A673 (cell line): ENCODE results near the gene RRAGC. TPM values are rescaled to one million over a fixed set of nuclear protein-coding genes. Genes with fewer than 3 reads are reported as not detected.

ENCODE experiments used
- BruUV-seq: library from RNA; stranded (reverse); fragments of 400-500 nt; replicated peaks from 2 replicates; lab custom pipeline; 2021; lab: Mats Ljungman, UMichigan
- CTCF ChIA-PET: fragments of 300-600 bp; sonication (Branson Sonifier 250); formaldehyde crosslinking; loops from one replicate; lab custom pipeline; 2022; ENCODE audit warnings: antibody characterized with exemption; lab: Charles Lee
- POLR2A ChIA-PET: fragments of 300-600 bp; sonication (Branson Sonifier 250); formaldehyde crosslinking; loops from one replicate; lab custom pipeline; 2022; ENCODE audit warnings: antibody characterized with exemption; ENCODE audit not compliant: low non-redundant PET; lab: Charles Lee
- DNase-seq: peaks from one replicate; pipeline ENCODE4 v3.0.0-alpha.2; 2015; ENCODE audit warnings: low spot score
- H3K27ac ChIP-seq: fragments of 200-600 bp; sonication (generic); 2 replicates; pipeline ENCODE4 v1.5.1; 2016; ENCODE audit warnings: mixed run types, low read depth, mild to moderate bottlenecking, mixed read lengths, antibody characterized with exemption, low read length; ENCODE audit not compliant: poor library complexity, severe bottlenecking
- H3K27me3 ChIP-seq: fragments of 200-600 bp; sonication (generic); replicated peaks from 2 replicates; pipeline ENCODE4 v1.6.1; 2017; ENCODE audit warnings: mixed run types, low read depth, mild to moderate bottlenecking, mixed read lengths, antibody characterized with exemption, low read length; ENCODE audit not compliant: insufficient read depth, poor library complexity
- H3K36me3 ChIP-seq: fragments of 200-600 bp; sonication (generic); 2 replicates; pipeline ENCODE4 v1.6.1; 2016; ENCODE audit warnings: mixed run types, mild to moderate bottlenecking, mixed read lengths, antibody characterized with exemption, low read length; ENCODE audit not compliant: insufficient read depth, poor library complexity, severe bottlenecking
- H3K4me1 ChIP-seq: fragments of 200-600 bp; sonication (generic); 2 replicates; pipeline ENCODE4 v1.6.1; 2017; ENCODE audit warnings: mixed run types, mild to moderate bottlenecking, mixed read lengths, antibody characterized with exemption, low read length; ENCODE audit not compliant: insufficient read depth, poor library complexity, severe bottlenecking
- H3K4me3 ChIP-seq: fragments of 200-600 bp; sonication (generic); 2 replicates; pipeline ENCODE4 v1.5.1; 2016; ENCODE audit warnings: low read depth, mixed run types, mild to moderate bottlenecking, mixed read lengths, low read length; ENCODE audit not compliant: poor library complexity, severe bottlenecking
- H3K9me3 ChIP-seq: fragments of 200-600 bp; sonication (generic); 2 replicates; pipeline ENCODE4 v1.6.1; 2016; ENCODE audit warnings: mixed run types, low read depth, mild to moderate bottlenecking, mixed read lengths, antibody characterized with exemption, low read length; ENCODE audit not compliant: poor library complexity, severe bottlenecking
- EZH2 ChIP-seq: fragments of 200-600 bp; sonication (generic); IDR thresholded peaks from 2 replicates; pipeline ENCODE4 v1.6.1; 2017; ENCODE audit warnings: borderline replicate concordance, low read depth, mild to moderate bottlenecking, mixed read lengths, antibody characterized with exemption, low read length; ENCODE audit not compliant: poor library complexity, severe bottlenecking
- intact Hi-C: fragments of 100-400 bp; cut with micrococcal nuclease; formaldehyde crosslinking; loops from one replicate; pipeline ENCODE4 v1.10.0; 2022; ENCODE audit not compliant: unreplicated experiment
- total RNA-seq: library from RNA; stranded (reverse); gene quantifications from 2 replicates; pipeline ENCODE4 v1.2.3, GENCODE V29; 2021
- TF ChIP-seq, protein P1 (sequence below): fragments of 300-800, 200-600 bp; sonication (generic); conservative IDR thresholded peaks from 2 replicates; pipeline ENCODE4 v1.5.1; 2017; ENCODE audit warnings: low read depth, mild to moderate bottlenecking, antibody characterized with exemption, low read length, moderate library complexity, mixed read lengths

Gene RRAGC
- total RNA-seq, 1 experiment from 2014 or later = 26.0 TPM

DNA sequence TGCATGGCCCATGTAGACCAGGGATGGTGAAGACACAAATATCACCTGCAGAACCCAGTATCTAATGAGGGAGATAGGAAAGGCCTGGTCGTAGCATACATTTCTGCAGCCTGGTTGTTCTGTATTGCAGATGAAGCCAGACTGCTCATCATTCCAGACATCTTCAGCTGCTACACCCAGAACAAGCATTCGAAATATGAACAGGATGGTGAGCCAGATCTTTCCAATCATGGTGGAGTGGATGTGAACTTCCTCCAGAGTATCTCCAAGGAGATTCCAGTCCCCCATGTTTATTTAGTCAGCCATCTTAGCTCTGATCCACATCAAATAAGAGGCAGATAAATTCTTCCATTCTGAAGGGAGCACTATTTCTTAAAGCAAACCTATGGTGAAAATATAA is 16.2 kb upstream of the RRAGC start:
- intact Hi-C loops = no loop called here
- H3K9me3 ChIP-seq = no peaks in the 10 kb centered on the region
- H3K36me3 ChIP-seq = no peaks in the 10 kb centered on the region
- DNase-seq = no peak
- H3K4me1 ChIP-seq = peaks cover 4% of the 10 kb centered on the region
- ChIA-PET CTCF (no interaction called here), POLR2A (no interaction called here)
- no peaks in the 10 kb centered on the region for H3K27me3 ChIP-seq
- H3K4me3 ChIP-seq = no peak overlapping the region
- TF ChIP-seq, protein P1, sequence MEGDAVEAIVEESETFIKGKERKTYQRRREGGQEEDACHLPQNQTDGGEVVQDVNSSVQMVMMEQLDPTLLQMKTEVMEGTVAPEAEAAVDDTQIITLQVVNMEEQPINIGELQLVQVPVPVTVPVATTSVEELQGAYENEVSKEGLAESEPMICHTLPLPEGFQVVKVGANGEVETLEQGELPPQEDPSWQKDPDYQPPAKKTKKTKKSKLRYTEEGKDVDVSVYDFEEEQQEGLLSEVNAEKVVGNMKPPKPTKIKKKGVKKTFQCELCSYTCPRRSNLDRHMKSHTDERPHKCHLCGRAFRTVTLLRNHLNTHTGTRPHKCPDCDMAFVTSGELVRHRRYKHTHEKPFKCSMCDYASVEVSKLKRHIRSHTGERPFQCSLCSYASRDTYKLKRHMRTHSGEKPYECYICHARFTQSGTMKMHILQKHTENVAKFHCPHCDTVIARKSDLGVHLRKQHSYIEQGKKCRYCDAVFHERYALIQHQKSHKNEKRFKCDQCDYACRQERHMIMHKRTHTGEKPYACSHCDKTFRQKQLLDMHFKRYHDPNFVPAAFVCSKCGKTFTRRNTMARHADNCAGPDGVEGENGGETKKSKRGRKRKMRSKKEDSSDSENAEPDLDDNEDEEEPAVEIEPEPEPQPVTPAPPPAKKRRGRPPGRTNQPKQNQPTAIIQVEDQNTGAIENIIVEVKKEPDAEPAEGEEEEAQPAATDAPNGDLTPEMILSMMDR = no peak
- TF ChIP-seq EZH2 = no peak
- no TSS peak for BruUV-seq
- no peak overlapping the region for H3K27ac ChIP-seq

DNA sequence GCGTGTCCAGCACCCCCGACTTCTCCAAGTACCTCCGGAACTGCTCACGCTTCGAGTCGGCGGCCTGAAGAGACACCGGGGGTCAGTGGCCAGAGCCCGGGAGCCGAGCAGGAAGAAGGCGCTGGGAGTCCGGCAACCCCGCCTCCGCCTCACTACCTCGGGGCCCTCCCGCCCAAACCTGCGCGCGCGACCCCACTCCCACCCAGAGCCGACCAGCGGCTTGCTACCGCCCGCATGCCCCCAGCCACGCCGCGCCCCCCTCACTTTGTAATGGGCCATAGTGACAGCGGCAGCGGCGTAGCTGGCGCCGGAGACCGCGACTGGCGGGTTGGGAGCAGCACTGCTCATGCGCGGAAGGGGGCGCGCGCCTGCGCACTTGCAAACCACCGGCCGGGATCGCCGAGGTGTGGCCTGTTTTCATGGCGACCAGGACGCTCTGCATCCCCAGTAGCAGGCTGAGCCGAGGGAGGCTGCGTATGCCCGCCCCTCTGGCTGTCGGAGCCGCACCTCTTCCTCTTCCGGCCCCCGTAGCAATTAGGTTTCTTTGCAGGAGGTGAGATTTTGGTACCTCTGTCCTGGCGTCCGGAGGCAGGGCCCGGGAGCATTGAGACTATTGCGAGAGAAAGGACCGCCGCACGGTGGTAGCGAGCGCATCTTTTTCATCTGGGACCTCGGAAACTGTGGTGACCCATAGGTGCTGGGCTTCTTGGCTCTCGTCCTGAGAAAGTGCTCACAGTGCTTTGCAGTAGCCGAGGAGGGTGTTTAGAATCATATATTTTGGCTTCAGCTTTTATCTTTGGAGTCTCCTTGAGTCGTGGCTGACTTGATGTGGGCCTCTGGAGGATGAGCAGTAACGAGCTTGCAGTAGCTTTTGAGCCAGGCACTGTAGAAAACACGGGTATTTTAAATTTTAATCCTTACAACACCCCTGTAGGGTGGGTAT is 13.7 kb upstream of the RRAGC start, which contains the start of gene MYCBP:
MYCBP (minus strand) TSS at position 322 of the 943 bp plus-strand sequence; CDS start at position 279, 43 bp downstream.
- Histone ChIP-seq H3K4me1 (peaks cover 4% of the 10 kb centered on the region), H3K27ac (peak within 1 kb of the TSS; percentile 61), H3K36me3 (no peaks in the 10 kb centered on the region), H3K27me3 (no peaks in the 10 kb centered on the region), H3K4me3 (peak within 1 kb of the TSS; percentile 83), H3K9me3 (no peaks in the 10 kb centered on the region)
- ChIA-PET POLR2A (interaction anchor here (0.7 kb wide), 1 partner anchor 801 kb away, joined by 3 read pairs; no protein-coding TSS in a partner anchor), CTCF (no interaction called here)
- intact Hi-C loops = loop anchor here (5.0 kb wide), 1 partner anchor 119 kb away; the partner anchor contains the start of gene AKIRIN1
- DNase-seq = peak; percentile 97
- TSS peak; percentile 54 for BruUV-seq
- TF ChIP-seq, protein P1 = no peak
- no peak for TF ChIP-seq EZH2

DNA sequence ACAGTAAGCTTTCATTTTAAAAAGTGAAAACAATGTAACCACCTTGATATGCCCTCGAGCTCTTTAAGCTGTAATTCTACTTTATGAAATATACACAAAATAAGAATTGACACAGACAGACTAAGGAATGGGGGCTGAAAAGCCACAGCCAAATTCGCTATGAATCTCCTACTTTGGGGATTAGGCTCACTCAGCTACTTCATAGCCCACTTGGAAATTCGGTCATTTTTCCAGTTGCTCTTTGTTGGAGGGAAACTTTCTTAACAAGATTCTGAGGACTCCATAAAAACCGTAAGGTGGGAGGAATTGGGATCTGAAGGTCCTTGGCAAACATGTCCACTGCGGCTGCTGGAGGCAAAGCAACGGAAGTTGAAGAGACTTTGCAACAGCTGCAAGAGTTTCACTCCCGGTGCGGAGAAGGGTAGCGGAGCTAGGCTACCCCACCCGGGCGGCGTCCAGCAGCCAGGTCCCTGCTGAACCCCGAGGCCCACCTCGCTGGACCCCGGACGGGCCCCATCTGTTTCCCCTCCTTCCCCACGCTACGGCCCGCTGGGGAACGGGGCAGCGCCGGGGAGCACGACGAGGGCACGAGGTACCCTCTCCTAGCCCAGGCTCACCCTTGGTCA is 12.9 kb upstream of the RRAGC start:
- no TSS peak for BruUV-seq
- H3K4me1 ChIP-seq = peaks cover 4% of the 10 kb centered on the region
- no peaks in the 10 kb centered on the region for H3K27me3 ChIP-seq
- TF ChIP-seq EZH2 = no peak
- TF ChIP-seq, protein P1 = no peak
- POLR2A ChIA-PET = interaction anchor here (0.7 kb wide), 1 partner anchor 801 kb away, joined by 3 read pairs; no protein-coding TSS in a partner anchor
- intact Hi-C loops = loop anchor here (5.0 kb wide), 1 partner anchor 120 kb away; the partner anchor contains the start of gene AKIRIN1
- H3K9me3 ChIP-seq = no peaks in the 10 kb centered on the region
- H3K4me3 ChIP-seq = peak overlapping the region; percentile 83
- DNase-seq = peak; percentile 15
- no peaks in the 10 kb centered on the region for H3K36me3 ChIP-seq
- CTCF ChIA-PET = no interaction called here
- peak overlapping the region; percentile 61 for H3K27ac ChIP-seq
